HG03066 (cell line): ENCODE data around the gene MAP2.
"Not testable (repeated sequence)": the region's sequence is repeated elsewhere in the genome, so short reads cannot be mapped to it uniquely, and the experiment has no call there.

Experiments
- ATAC-seq: cut with Tn5 transposase; IDR thresholded peaks from one replicate; pipeline ENCODE4 v1.9.1; 2021; ENCODE audit warnings: low read depth; ENCODE audit not compliant: unreplicated experiment

The MAP2 gene

GRCh38 chr2:209584472-209584871 lies 160.6 kb downstream of the MAP2 start:
- ATAC-seq = no peak

GRCh38 chr2:209584915-209585314 lies 161.1 kb downstream of the MAP2 start:
- no peak for ATAC-seq

DNA sequence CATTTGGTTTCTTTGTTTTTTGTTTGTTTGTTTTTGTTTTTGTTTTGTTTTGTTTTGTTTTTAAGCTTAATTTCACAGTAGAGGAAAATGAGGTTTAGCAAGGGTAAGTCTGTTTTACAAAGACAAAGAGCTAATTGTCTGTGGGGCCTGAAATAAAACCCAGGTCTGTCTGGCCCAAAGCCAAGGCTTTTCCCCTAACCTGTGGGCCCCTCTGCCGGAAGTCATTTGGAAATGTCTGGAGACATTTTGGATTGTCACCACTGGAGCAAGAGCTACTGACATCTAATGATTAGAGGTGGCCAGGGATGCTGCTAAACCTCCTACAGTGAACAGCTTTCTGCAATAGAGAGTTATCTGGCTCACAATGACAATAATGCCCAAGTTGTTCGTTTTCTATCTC lies 167.2 kb downstream of the MAP2 start:
- no peak for ATAC-seq

DNA sequence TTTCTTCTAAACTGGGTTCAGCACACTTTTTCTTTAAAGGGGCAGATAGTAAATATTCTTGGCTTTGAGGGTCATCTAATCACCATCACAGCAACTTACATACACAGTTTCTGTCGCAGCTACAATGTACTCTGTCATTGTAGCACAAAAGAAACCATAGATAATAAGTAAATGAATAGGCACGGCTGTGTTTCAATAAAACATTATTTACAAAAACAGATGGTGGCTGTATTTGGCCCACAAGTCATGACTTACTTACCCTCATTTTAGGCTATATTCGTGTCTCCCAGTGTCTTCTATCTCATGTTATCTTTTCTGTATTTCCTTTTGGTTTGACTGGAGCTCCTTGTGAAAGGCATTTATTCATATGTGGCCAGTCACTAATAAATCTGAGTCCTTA lies 168.3 kb downstream of the MAP2 start:
- ATAC-seq = no peak

DNA sequence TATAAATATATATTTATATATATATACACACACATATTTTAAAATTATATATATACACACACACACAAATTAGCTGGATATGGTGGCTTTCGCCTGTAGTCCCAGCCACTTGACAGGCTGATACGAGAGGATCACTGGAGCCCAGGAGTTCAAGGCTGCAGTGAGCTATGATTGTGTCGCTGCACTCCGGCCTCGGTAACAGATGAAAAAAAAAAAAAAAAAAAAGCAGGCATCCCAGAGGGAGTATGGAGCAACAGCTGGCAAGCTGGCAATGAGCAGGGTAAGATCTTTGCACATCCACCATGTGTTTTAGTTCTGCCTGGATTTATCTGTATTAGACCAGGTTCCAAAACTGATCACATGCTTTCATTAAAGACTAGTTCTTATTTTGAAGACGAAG lies 170.1 kb downstream of the MAP2 start:
- no peak for ATAC-seq

GRCh38 chr2:209596262-209596661 lies 172.4 kb downstream of the MAP2 start:
- no peak for ATAC-seq

DNA sequence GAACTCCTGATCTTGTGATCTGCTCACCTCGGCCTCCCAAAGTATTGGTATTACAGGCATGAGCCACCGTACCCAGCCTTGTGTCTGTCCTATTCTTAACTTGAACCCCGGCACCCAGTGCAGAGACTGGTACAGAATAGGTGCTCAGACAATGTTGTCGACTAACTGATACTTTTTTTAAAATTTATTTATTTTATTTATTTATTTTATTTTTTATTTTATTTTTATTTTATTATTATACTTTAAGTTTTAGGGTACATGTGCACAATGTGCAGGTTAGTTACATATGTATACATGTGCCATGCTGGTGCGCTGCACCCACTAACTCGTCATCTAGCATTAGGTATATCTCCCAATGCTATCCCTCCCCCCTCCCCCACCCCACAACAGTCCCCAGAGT lies 174.4 kb downstream of the MAP2 start:
- not testable (repeated sequence) for ATAC-seq

DNA sequence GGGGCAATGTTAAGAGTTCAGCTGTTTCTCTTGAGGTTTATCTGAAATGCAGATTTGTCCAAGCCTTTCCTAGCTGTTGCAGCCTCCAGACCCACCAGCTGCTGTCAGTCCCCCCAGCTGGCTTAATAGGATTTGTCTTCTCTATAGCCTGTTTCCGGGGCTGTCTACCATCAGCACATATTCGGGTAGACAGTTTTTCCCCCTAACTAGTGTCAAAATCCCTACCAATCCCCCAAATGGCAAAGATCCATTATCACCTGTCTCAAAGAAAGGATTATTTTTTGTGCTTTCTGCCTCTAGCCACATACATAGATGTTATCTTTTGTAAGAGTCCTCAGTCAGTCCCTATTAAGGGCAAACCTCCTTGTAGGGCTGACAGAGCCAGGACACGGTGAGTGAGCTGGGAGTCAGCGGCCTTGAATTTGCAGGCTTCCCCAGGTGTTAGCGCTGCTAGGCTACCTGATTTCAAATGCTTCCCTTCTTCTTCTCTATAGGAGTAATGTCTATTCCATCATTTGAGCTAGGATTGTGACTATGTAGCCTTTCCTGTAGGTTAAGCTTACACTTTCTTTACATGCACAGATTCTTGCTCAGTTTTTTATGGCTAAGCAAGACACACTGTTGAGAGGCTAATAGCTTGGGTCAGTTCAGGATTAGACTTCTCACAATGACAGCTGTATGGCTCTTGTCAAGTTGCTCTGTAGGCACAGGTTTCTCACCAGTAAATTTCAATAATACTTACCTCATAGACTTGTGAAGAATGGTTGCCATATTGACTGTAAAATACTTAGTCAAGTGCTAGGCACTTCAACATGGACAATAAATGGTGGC lies 176.7 kb downstream of the MAP2 start:
- no peak for ATAC-seq

DNA sequence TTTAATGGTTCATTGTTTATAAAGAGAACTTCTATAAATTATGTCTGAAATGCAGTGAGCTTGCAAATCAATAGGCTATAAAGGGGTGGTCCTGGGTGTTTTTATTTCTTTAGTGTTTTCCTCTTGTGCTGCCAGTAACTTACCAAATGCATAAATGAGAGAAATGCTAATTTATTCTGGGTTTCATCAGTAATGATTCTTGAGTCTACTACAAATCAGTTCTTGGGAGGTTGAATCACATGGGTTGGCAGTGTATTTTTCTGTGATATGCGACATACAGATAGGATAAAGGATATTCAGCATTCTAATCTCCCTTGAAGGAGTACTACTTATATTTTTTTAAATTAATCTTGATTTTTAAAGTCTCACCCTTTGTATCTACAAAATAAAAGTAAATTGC lies 177.7 kb downstream of the MAP2 start:
- ATAC-seq = no peak

GRCh38 chr2:209602259-209602658 lies 178.4 kb downstream of the MAP2 start:
- ATAC-seq = no peak

DNA sequence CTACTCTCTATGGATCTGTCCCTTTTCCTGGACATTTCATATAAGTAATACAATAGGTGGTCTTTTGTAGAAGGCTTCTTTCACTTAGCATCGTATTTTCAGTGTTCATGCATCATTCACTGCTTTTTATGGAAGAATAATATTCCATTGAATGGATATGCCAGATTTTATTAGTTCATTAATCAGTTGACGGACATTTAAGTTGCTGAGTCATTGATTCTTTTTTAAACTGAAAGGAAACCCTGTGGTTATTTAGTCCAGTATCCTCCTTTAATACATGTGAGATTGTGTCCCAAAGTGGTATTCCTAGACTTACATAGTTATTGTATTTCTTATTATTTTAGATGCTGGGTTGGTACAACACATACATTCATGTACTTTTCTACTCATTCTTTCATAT lies 185.7 kb downstream of the MAP2 start:
- no peak for ATAC-seq

DNA sequence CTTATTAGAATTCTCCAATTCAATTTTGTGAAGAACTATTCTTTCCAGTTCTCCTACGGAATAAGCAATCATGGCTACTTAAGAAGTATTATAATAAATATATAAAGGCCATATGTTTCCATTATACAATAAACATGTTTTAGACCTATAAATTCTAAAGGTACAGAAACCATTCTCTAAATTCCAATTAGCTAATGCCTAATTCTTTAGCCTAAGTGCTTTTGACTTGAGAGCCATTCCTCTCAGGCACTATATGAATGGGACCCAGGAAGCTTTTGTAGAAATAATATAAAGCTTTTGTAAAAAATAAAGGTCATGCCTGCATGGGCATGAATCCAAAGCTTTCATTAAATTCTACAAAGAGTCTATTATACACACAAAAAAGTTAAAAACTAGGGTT lies 186.8 kb downstream of the MAP2 start:
- ATAC-seq = no peak

GRCh38 chr2:209613649-209614305 lies 189.9 kb downstream of the MAP2 start:
- no peak for ATAC-seq

GRCh38 chr2:209614690-209615369 lies 191.0 kb downstream of the MAP2 start:
- no peak for ATAC-seq

- ATAC-seq = peak; percentile 58
Observed at GRCh38 chr2:209619782-209620181, 195.9 kb downstream of the MAP2 start.

- ATAC-seq = no peak
Observed at GRCh38 chr2:209624192-209624938, 200.5 kb downstream of the MAP2 start.

GRCh38 chr2:209629597-209629996 lies 205.8 kb downstream of the MAP2 start:
- no peak for ATAC-seq

DNA sequence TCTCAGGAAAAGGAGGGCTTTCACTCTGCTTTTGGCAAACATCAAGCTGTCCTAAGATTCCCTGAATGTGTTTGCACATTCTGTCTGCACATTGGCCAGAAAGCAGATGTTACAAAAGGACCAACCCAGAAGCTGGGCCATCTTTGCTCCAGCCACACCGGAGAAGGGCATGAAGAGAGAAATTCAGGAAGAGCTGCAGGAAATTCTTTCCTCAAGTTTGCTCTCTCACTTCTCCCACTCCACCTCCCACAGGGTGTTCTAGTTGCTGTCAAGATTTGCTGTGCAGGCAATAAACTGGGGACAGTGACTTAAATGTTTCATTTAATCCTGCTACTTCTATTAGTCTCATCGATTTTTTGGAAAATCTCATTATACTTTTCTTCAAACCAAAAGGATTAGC lies 210.1 kb downstream of the MAP2 start:
- no peak for ATAC-seq

GRCh38 chr2:209636076-209636475 lies 212.2 kb downstream of the MAP2 start:
- no peak for ATAC-seq

DNA sequence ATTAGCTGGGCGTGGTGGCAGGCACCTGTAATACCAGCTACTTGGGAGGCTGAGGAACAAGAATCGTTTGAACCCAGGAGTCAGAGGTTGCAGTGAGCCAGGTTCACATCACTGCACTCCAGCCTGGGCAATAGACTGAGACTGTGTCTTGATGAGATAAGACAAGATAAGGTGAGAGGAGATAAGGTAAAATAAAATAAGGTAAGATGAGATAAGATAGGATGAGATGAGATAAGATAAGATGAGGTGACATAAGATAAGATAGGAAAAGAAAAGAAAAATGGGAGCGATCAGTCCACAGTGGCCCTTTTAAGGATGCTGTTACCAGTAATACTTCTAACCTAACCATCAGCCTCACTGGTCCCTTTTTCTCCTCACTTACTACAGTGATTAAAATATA lies 213.4 kb downstream of the MAP2 start:
- ATAC-seq = no peak

DNA sequence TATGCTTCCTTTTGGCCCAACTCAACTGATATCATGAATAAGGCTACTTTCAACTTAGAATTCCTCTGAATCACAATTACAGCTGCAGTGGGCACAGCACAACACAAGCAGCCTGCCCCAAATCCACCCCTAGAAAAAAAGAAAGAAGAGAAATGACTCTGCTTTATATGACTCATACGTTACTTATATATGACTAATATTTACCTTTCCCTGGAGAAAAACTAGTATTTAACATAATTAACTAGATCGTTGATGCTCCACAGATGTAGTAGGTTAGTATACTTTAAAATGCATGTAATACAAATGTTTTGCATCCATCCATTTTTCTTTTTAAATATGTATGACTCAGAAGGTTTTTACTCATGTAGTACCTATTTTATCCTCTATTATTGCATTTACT lies 214.5 kb downstream of the MAP2 start:
- no peak for ATAC-seq
